HUES48 (cell line): ENCODE results near the gene RUNX2.

Source experiments
- H3K27ac ChIP-seq: one replicate; pipeline ENCODE4 v1.7.0; 2013; ENCODE audit warnings: low read depth, low read length, inconsistent platforms
- H3K27me3 ChIP-seq: 2 replicates; pipeline ENCODE4 v1.6.1; 2013; ENCODE audit warnings: mild to moderate bottlenecking, low read length; ENCODE audit not compliant: control insufficient read depth, insufficient read depth
- H3K36me3 ChIP-seq: 2 replicates; pipeline ENCODE4 v1.6.1; 2013; ENCODE audit warnings: low read length; ENCODE audit not compliant: control insufficient read depth, insufficient read depth
- H3K4me1 ChIP-seq: 2 replicates; pipeline ENCODE4 v1.6.1; 2013; ENCODE audit warnings: mild to moderate bottlenecking, low read length; ENCODE audit not compliant: control insufficient read depth, insufficient read depth
- H3K4me3 ChIP-seq: 2 replicates; pipeline ENCODE4 v1.5.1; 2013; ENCODE audit warnings: mild to moderate bottlenecking, low read depth, low read length
- H3K9ac ChIP-seq: 2 replicates; pipeline ENCODE4 v1.6.1; 2013; ENCODE audit warnings: mild to moderate bottlenecking, low read depth, low read length, moderate library complexity
- H3K9me3 ChIP-seq: 2 replicates; pipeline ENCODE4 v1.6.1; 2013; ENCODE audit warnings: low read length; ENCODE audit not compliant: control insufficient read depth, insufficient read depth

Gene RUNX2

GRCh38 chr6:45698046-45698445, 369.9 kb downstream of the RUNX2 start:
- Histone ChIP-seq H3K4me1 (no peaks in the 10 kb centered on the region), H3K36me3 (no peaks in the 10 kb centered on the region), H3K27ac (no peak overlapping the region), H3K4me3 (no peak overlapping the region), H3K9ac (no peak overlapping the region), H3K27me3 (no peaks in the 10 kb centered on the region), H3K9me3 (no peaks in the 10 kb centered on the region)

DNA sequence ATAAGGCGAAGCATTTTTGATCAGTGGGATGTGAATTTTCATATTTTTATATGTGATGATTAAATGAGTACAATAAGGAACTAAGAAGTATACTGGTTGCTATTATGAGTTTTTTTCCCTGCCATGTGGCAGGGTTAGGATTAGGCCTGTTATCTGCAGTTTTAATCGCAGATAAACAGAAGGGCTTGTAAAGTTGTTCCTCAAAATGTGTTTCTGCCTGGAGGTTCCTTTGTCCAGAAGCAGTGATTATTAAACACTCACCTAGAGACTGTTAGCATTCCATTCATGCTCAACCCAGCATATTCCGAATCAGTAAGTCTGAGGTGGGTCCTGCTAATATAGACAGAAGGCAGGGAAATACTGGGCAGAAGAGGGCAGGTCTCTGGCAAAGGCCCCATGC, 371.5 kb downstream of the RUNX2 start:
- H3K4me3 ChIP-seq = no peak overlapping the region
- H3K27ac ChIP-seq = no peak overlapping the region
- no peak overlapping the region for H3K9ac ChIP-seq
- no peaks in the 10 kb centered on the region for H3K4me1 ChIP-seq
- no peaks in the 10 kb centered on the region for H3K36me3 ChIP-seq
- H3K9me3 ChIP-seq = no peaks in the 10 kb centered on the region
- no peaks in the 10 kb centered on the region for H3K27me3 ChIP-seq

GRCh38 chr6:45702849-45703739, 375.0 kb downstream of the RUNX2 start:
- Histone ChIP-seq H3K4me1 (no peaks in the 10 kb centered on the region), H3K36me3 (no peaks in the 10 kb centered on the region), H3K27ac (no peak overlapping the region), H3K9me3 (no peaks in the 10 kb centered on the region), H3K9ac (no peak overlapping the region), H3K27me3 (no peaks in the 10 kb centered on the region), H3K4me3 (no peak overlapping the region)

GRCh38 chr6:45704056-45704800, 376.1 kb downstream of the RUNX2 start:
- Histone ChIP-seq H3K36me3 (no peaks in the 10 kb centered on the region), H3K27ac (no peak overlapping the region), H3K4me3 (no peak overlapping the region), H3K4me1 (no peaks in the 10 kb centered on the region), H3K9me3 (no peaks in the 10 kb centered on the region), H3K27me3 (no peaks in the 10 kb centered on the region), H3K9ac (no peak overlapping the region)

DNA sequence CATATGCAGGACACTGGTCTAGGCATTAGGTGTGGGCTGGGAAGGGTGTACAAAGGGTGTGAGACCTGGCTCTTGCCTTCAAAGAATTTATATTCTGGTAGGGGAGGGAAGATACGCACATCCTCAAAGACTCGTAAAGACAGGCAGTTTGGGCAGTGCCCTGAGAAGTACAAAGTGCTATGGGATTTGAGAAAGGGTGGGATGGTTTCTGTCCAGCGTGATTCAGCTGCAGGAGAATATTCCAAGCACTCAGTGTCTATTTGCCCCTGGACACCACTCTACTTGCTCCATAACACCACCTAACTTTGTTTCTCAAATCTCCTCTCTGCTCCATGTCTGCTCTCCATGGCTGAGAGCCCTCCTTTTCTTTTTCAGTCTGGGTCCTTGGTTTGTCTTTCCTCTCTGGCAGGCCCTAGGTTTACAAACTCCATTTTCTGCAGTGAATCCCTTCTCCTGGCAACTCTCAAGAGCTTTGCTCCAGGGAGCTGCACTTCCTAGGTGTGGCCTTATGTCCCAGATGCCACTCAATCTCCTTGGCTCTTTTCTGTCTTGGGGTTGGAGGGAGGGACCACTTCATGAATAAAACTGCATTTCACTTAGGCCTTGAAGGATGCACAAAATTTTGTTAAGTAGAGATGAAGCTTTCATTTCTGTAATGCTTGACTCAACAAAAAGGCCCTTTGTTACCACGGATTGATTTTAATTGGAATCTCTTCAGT, 377.2 kb downstream of the RUNX2 start:
- Histone ChIP-seq H3K9ac (no peak overlapping the region), H3K4me3 (no peak overlapping the region), H3K27me3 (no peaks in the 10 kb centered on the region), H3K36me3 (no peaks in the 10 kb centered on the region), H3K27ac (no peak overlapping the region), H3K4me1 (no peaks in the 10 kb centered on the region), H3K9me3 (no peaks in the 10 kb centered on the region)

GRCh38 chr6:45706319-45706718, 378.2 kb downstream of the RUNX2 start:
- no peak overlapping the region for H3K9ac ChIP-seq
- no peaks in the 10 kb centered on the region for H3K9me3 ChIP-seq
- no peaks in the 10 kb centered on the region for H3K4me1 ChIP-seq
- H3K36me3 ChIP-seq = no peaks in the 10 kb centered on the region
- H3K27ac ChIP-seq = no peak overlapping the region
- H3K4me3 ChIP-seq = no peak overlapping the region
- H3K27me3 ChIP-seq = no peaks in the 10 kb centered on the region

DNA sequence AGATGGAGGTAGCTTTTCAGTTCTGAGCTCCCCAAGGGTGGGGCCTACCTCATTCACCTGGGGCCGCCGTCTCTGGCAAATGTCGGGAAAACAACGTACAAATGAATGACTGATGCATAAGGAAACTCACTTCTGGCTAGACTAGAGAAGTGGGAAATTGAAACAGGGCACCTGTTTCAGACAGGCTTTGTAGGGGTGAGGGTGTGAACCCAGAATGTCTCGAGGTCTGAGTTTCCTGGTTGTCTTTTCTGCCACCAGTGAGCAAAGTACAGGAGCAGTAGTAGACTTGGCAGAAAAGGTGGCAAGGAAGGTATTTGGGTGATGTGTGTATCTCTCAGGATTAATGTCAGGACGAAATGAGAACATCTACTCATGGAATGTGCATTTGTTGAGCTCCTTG, 379.0 kb downstream of the RUNX2 start:
- H3K9me3 ChIP-seq = no peaks in the 10 kb centered on the region

DNA sequence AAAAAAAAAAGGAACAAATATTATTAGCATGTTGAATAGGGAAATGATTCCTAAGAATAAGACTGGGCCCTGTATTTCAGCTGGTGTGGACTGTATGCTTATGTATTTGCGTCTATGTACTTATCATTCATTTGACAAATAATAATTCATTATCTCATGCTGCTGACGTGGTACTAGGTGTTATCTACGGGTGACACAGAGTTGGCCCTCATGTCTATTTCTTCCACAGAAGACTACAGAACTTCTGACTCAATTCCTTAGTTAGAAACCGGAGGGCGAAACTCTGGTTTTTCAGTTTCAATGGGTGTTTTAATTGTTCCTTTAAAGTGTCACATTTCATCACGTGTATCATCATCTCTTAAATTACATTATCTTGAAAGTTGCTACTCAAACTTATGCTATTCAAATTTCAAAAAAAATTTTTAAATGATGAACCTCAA, 381.7 kb downstream of the RUNX2 start:
- H3K27ac ChIP-seq = no peak overlapping the region
- H3K36me3 ChIP-seq = no peaks in the 10 kb centered on the region
- no peaks in the 10 kb centered on the region for H3K27me3 ChIP-seq
- no peak overlapping the region for H3K9ac ChIP-seq
- no peak overlapping the region for H3K4me3 ChIP-seq
- H3K9me3 ChIP-seq = no peaks in the 10 kb centered on the region
- peaks cover 6% of the 10 kb centered on the region for H3K4me1 ChIP-seq

More for the DNA sequence above, 379.0 kb downstream of the RUNX2 start:
- no peak overlapping the region for H3K9ac ChIP-seq
- H3K4me3 ChIP-seq = no peak overlapping the region
- H3K27ac ChIP-seq = no peak overlapping the region
- no peaks in the 10 kb centered on the region for H3K4me1 ChIP-seq
- no peaks in the 10 kb centered on the region for H3K36me3 ChIP-seq
- H3K27me3 ChIP-seq = no peaks in the 10 kb centered on the region

DNA sequence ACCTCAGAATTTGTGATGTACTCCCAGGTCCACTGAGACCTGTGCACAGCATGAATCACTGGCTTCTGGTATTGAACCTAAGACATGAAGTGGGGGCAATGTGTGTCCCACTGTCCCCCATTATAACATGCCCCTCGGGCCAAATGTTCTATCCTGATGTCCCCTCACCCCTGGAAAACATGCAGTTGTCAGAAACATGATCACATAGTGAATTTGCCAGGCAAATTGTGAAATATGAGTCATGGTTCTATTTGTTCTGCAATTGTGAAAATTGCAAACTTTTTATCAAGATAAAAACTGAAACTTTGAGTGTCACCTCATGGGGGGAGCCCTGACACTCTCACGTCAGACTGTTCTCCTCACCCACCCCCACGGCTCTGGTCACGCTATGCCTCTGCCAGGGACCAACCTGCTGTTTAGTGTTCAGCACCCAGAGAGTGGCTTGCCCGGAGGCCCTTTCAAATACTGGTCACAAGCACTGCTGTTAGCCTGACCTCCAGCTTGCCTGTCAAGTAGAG, 382.2 kb downstream of the RUNX2 start:
- Histone ChIP-seq H3K36me3 (no peaks in the 10 kb centered on the region), H3K9ac (no peak overlapping the region; the same call in 1 of the 2 replicates), H3K27me3 (no peaks in the 10 kb centered on the region), H3K4me3 (no peak overlapping the region), H3K9me3 (no peaks in the 10 kb centered on the region), H3K27ac (no peak overlapping the region), H3K4me1 (peaks cover 6% of the 10 kb centered on the region)

GRCh38 chr6:45712076-45712475, 383.9 kb downstream of the RUNX2 start:
- no peaks in the 10 kb centered on the region for H3K27me3 ChIP-seq
- no peak overlapping the region for H3K4me3 ChIP-seq
- H3K9me3 ChIP-seq = no peaks in the 10 kb centered on the region
- H3K36me3 ChIP-seq = no peaks in the 10 kb centered on the region
- no peak overlapping the region for H3K27ac ChIP-seq
- H3K4me1 ChIP-seq = peaks cover 6% of the 10 kb centered on the region
- no peak overlapping the region for H3K9ac ChIP-seq
